Osteocyte (in vitro differentiated cells): ENCODE results near the gene COQ6. TPM values are rescaled to one million over a fixed set of nuclear protein-coding genes. Genes with fewer than 3 reads are reported as not detected.
A peak's percentile ranks its signal among the peaks of the same experiment; 100 is the strongest.
"Not testable (repeated sequence)": the region's sequence is repeated elsewhere in the genome, so short reads cannot be mapped to it uniquely, and the experiment has no call there.

Experiments
- DNase-seq: peaks from one replicate; pipeline ENCODE4 v3.0.0; 2021; ENCODE audit warnings: mixed read lengths; ENCODE audit not compliant: unreplicated experiment; ENCODE audit errors: extremely low spot score
- H3K27ac Mint-ChIP-seq: one replicate; pipeline ENCODE4 v1.8.0; 2021; ENCODE audit warnings: mild to moderate bottlenecking, mixed read lengths; ENCODE audit not compliant: unreplicated experiment
- H3K27me3 Mint-ChIP-seq: one replicate; pipeline ENCODE4 v1.8.0; 2021; ENCODE audit warnings: mixed read lengths; ENCODE audit not compliant: unreplicated experiment
- H3K36me3 Mint-ChIP-seq: one replicate; pipeline ENCODE4 v1.8.0; 2021; ENCODE audit warnings: mixed read lengths; ENCODE audit not compliant: unreplicated experiment
- H3K4me1 Mint-ChIP-seq: one replicate; pipeline ENCODE4 v1.8.0; 2021; ENCODE audit warnings: mixed read lengths; ENCODE audit not compliant: unreplicated experiment
- H3K4me3 Mint-ChIP-seq: one replicate; pipeline ENCODE4 v1.8.0; 2021; ENCODE audit warnings: mild to moderate bottlenecking, moderate library complexity, mixed read lengths; ENCODE audit not compliant: unreplicated experiment
- H3K9me3 Mint-ChIP-seq: one replicate; pipeline ENCODE4 v1.8.0; 2021; ENCODE audit warnings: mixed read lengths; ENCODE audit not compliant: unreplicated experiment
- long read RNA-seq: library from polyadenylated mRNA; unstranded; transcript quantifications from one replicate; pipeline ENCODE4 v2.0.0, GENCODE V29; 2021
- total RNA-seq: library from RNA; stranded (reverse); gene quantifications from 2 replicates; pipeline ENCODE4 v1.2.1, GENCODE V29; 2021
- TF ChIP-seq, protein P1 (sequence below): fragments of 200-600 bp; sonication (generic); IDR thresholded peaks from 2 replicates; pipeline ENCODE4 v1.5.0; 2021; ENCODE audit warnings: antibody characterized with exemption, mild to moderate bottlenecking, moderate library complexity

The COQ6 gene
- 19.1 and 24.0 TPM in 2 replicates for total RNA-seq
- long read RNA-seq, transcript COQ6-201 (12 exons, 2,118 nt): major isoform, 125 of 172 reads
- long read RNA-seq, partial matches to known transcripts: 1 of 172 reads
- long read RNA-seq, other reads (novel, unspliced or antisense): 41 of 172 reads

DNA sequence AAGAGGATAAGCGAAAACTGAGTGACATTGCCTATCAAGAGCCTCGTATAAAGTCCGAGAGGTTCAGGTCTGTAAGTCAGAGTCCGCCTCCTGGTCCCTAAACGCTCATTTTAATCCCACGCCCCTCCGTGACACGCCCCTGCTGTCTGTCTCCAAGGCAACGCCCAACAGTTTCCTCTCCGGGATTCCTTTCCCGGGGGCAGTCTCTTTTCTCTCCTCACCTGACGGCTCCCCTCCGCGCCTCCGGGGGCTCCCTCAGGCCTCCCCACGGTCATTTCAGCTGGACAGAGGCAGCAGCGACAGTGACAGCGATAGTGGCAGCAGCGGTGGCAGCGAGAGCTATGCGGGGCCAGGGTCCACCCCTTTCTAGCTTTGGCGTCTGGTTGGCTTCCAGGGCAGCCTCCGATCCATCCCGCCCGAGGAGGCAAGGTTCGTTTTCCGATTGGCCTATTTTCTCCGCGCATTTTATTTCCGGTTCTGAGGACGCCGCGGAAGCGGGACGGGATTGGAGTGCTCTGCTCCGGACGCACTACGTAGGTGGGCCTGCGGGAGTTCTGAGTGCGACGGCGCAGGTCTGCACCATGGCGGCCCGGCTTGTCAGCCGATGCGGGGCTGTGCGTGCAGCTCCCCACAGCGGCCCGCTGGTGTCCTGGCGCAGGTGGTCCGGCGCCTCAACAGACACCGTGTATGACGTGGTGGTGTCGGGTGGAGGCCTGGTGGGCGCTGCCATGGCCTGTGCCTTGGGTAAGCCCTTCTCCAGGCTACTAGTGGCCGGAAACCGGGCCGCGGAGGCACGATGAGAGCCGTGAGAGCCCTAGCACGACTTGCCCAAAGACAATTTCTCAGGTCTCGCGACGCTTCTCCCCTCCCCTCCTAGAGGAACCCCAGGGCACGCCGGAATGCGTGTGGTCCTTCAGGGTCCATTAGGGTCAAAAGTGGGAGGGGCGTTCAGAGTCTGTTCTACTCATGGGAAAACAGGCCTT, at the start of gene COQ6, which contains the start of gene FAM161B:
TSS of gene COQ6 (plus strand) at position 551 of the 983 bp plus-strand sequence. CDS start at position 582, 31 bp downstream.
TSS of gene FAM161B (minus strand) at position 343 of the 983 bp plus-strand sequence. CDS start at position 275, 68 bp downstream.
- no peaks in the 10 kb centered on the region for H3K9me3 Mint-ChIP-seq
- no peaks in the 10 kb centered on the region for H3K27me3 Mint-ChIP-seq
- peaks cover 17% of the 10 kb centered on the region for H3K36me3 Mint-ChIP-seq
- TF ChIP-seq, protein P1, sequence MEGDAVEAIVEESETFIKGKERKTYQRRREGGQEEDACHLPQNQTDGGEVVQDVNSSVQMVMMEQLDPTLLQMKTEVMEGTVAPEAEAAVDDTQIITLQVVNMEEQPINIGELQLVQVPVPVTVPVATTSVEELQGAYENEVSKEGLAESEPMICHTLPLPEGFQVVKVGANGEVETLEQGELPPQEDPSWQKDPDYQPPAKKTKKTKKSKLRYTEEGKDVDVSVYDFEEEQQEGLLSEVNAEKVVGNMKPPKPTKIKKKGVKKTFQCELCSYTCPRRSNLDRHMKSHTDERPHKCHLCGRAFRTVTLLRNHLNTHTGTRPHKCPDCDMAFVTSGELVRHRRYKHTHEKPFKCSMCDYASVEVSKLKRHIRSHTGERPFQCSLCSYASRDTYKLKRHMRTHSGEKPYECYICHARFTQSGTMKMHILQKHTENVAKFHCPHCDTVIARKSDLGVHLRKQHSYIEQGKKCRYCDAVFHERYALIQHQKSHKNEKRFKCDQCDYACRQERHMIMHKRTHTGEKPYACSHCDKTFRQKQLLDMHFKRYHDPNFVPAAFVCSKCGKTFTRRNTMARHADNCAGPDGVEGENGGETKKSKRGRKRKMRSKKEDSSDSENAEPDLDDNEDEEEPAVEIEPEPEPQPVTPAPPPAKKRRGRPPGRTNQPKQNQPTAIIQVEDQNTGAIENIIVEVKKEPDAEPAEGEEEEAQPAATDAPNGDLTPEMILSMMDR: peak; percentile 28
- peak within 1 kb of the TSS; percentile 95 for H3K27ac Mint-ChIP-seq
- H3K4me1 Mint-ChIP-seq: peaks cover 18% of the 10 kb centered on the region
- peak within 1 kb of the TSS; percentile 99 for H3K4me3 Mint-ChIP-seq
- DNase-seq: peak; percentile 98

DNA sequence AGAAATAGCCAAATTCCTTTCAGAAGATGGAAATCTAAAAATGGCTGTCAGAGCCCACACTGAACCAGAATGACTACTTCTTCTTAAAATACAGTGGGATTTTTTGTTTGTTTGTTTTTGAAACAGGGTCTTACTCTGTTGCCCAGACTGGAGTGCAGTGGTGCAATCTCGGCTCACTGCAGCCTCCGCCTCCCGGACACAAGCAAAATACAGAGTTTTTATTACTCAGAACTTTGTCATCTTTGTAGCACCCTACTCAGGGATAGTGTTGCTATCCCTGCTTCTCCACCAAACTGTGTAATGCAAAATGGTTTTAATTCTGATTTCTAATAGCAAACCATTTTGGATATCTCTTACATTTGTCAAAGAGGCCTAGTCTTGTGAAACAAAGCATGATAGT, 47.1 kb upstream of the COQ6 start:
- no peaks in the 10 kb centered on the region for H3K4me1 Mint-ChIP-seq
- no peak overlapping the region for H3K27ac Mint-ChIP-seq
- no peak overlapping the region for H3K4me3 Mint-ChIP-seq
- H3K36me3 Mint-ChIP-seq: peaks cover 35% of the 10 kb centered on the region
- H3K9me3 Mint-ChIP-seq: no peaks in the 10 kb centered on the region
- no peaks in the 10 kb centered on the region for H3K27me3 Mint-ChIP-seq
- TF ChIP-seq, protein P1: no peak
- DNase-seq: no peak

DNA sequence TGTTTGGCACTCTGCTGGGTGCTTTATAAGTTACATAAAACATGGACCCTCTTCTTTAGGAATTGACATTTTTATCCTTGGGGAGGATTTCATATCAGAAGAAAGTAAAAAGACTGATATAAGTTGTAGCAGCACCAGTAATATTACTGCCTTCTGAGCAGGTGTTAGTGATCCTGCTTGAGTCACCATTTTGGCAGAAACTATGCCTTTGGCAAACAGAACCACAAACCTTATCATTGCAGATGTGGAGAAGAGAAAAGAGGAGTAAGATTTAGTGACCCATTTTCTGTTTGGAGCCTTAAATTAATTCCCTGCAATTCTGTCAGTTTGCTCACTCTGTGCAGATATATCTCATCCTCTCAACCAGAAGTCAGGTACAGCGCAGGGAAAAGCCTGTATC, 40.4 kb upstream of the COQ6 start:
- TF ChIP-seq, protein P1: no peak
- H3K4me3 Mint-ChIP-seq: no peak overlapping the region
- H3K9me3 Mint-ChIP-seq: peaks cover 4% of the 10 kb centered on the region
- peaks cover 3% of the 10 kb centered on the region for H3K4me1 Mint-ChIP-seq
- H3K27me3 Mint-ChIP-seq: no peaks in the 10 kb centered on the region
- H3K36me3 Mint-ChIP-seq: peaks cover 64% of the 10 kb centered on the region
- no peak overlapping the region for H3K27ac Mint-ChIP-seq
- no peak for DNase-seq

DNA sequence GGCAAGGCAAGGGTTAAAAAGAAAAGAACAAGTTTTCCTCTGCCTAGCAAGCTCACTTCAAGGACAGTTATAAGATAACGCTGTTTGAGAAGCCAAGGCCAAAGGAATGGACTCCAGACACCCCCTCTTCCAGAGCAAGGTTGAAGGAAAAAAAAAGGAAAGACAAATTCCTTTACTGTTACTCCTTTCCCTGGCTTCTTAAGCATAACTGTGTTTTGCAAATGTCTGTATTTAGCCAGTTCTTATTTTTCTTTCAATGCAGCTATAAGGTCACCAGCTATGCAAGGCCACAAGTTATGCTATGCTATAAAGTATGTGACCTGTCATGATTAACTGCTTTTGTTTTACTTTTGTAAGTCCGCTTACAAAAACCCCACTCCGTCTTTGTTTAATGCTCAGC, 36.8 kb upstream of the COQ6 start:
- no peak overlapping the region for H3K4me3 Mint-ChIP-seq
- TF ChIP-seq, protein P1: no peak
- H3K27ac Mint-ChIP-seq: no peak overlapping the region
- peaks cover 4% of the 10 kb centered on the region for H3K9me3 Mint-ChIP-seq
- no peaks in the 10 kb centered on the region for H3K27me3 Mint-ChIP-seq
- peaks cover 3% of the 10 kb centered on the region for H3K4me1 Mint-ChIP-seq
- DNase-seq: no peak
- peaks cover 54% of the 10 kb centered on the region for H3K36me3 Mint-ChIP-seq

DNA sequence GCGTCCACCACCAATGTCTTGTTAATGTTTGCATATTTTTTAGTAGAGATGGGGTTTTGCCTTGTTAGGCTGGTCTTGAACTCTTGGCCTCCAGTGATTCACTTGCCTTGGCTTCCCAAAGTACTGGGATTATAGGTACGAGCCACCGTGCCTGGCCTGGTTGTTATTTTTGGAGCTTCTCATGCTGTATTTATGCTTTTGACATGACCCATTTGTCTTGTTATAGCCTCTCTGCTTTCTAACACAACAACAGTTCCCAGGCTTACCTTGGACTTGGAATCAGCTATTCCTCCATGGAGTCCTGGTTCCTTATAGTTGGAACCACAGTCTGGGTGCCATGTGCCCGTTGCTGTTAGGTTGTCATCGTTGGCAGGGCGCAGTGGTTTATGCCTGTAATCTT, 33.8 kb upstream of the COQ6 start:
- H3K4me1 Mint-ChIP-seq: peaks cover 3% of the 10 kb centered on the region
- no peak overlapping the region for H3K4me3 Mint-ChIP-seq
- DNase-seq: no peak
- H3K9me3 Mint-ChIP-seq: peaks cover 4% of the 10 kb centered on the region
- no peaks in the 10 kb centered on the region for H3K27me3 Mint-ChIP-seq
- H3K36me3 Mint-ChIP-seq: peaks cover 42% of the 10 kb centered on the region
- no peak overlapping the region for H3K27ac Mint-ChIP-seq
- TF ChIP-seq, protein P1: no peak

DNA sequence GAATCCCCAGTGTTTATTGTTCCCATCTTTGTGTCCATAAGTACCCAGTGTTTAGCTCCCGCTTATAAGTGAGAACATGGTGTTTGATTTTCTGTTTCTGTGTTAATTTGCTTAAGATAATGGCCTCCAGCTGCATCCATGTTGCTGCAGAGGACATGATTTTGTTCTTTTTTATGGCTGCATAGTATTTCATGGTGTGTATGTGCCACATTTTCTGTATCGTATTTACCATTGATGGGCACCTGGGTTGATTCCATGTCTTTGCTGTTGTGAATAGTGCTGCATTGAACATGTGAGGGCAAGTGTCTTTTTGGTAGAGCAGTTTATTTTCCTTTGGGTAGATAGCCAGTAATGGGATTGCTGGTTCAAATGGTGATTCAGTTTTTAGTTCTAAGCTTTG, 30.6 kb upstream of the COQ6 start:
- H3K4me1 Mint-ChIP-seq, DNase-seq, H3K9me3 Mint-ChIP-seq, H3K27me3 Mint-ChIP-seq, H3K4me3 Mint-ChIP-seq, H3K27ac Mint-ChIP-seq: not testable (repeated sequence)
- peaks cover 41% of the 10 kb centered on the region for H3K36me3 Mint-ChIP-seq
